ENCODE data around the gene TECTA.

TECTA gene

DNA sequence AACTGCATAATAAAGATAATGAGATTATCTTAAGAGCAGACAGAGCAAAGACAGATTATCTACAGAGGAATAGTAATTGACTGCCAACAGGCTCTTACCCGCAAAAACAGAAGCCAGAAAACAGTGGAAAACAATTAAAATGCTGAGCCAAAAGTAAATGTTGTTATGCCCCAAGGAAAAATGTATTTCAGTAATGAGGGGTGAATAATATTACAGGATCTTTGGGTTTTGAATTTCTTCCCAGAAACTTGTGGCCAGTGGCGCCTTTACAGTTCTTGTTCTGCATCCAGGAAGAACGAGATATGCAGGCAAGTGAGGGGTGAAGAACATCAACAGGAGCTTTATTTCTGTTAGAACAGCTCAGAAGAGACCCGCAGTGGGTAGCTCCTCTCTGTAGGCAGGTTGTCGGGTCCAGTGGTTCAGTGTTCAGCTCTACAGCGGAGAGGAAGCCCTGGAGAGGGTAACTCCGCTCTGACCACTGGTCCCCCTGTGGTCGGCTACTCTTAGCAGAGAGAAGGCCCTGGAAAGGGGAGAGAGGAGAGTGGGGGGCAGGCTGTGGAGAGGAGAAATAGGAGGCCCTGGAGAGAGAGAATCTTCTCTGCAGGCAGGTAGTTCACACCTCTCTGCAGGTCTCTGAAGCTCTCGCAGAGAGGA, 139.7 kb downstream of the TECTA start:
- no peak overlapping the region for H3K27ac ChIP-seq
- DNase-seq (ENCODE audit: low read depth, low spot score), result peak; percentile 52
- H3K36me3 ChIP-seq (ENCODE audit: insufficient read depth, low read length), result no peaks in the 10 kb centered on the region
- H3K9me3 ChIP-seq (ENCODE audit: low read depth, low read length), result no peaks in the 10 kb centered on the region
- H3K4me3 ChIP-seq, result no peak overlapping the region
- H3K9ac ChIP-seq (ENCODE audit: insufficient read length), result no peak overlapping the region
- peak; percentile 47; the same call in 1 of the 2 replicates for TF ChIP-seq POLR2AphosphoS5 (IDR thresholded peaks at IDR 0.05; ENCODE audit: borderline replicate concordance, low read depth, low read length)
- TF ChIP-seq EZH2 (IDR thresholded peaks at IDR 0.05), result no peak

Measured in SK-N-MC (cell line).